Upper lobe of left lung (tissue), 4 donors: ENCODE data around the gene PVALEF.

Experiments
- POLR2A ChIP-seq, 4 donors: fragments of 450-650 bp; IDR thresholded peaks; one replicate each; pipeline ENCODE4 v1.5.1; 2016 to 2017; ENCODE audit warnings: antibody characterized with exemption in 4 of 4, mild to moderate bottlenecking in 2 of 4
- POLR2AphosphoS5 ChIP-seq, 2 donors: sonication (generic); formaldehyde crosslinking; IDR thresholded peaks; one replicate each; pipeline ENCODE4 v1.5.1; 2017; ENCODE audit warnings: antibody characterized with exemption in 2 of 2

DNA sequence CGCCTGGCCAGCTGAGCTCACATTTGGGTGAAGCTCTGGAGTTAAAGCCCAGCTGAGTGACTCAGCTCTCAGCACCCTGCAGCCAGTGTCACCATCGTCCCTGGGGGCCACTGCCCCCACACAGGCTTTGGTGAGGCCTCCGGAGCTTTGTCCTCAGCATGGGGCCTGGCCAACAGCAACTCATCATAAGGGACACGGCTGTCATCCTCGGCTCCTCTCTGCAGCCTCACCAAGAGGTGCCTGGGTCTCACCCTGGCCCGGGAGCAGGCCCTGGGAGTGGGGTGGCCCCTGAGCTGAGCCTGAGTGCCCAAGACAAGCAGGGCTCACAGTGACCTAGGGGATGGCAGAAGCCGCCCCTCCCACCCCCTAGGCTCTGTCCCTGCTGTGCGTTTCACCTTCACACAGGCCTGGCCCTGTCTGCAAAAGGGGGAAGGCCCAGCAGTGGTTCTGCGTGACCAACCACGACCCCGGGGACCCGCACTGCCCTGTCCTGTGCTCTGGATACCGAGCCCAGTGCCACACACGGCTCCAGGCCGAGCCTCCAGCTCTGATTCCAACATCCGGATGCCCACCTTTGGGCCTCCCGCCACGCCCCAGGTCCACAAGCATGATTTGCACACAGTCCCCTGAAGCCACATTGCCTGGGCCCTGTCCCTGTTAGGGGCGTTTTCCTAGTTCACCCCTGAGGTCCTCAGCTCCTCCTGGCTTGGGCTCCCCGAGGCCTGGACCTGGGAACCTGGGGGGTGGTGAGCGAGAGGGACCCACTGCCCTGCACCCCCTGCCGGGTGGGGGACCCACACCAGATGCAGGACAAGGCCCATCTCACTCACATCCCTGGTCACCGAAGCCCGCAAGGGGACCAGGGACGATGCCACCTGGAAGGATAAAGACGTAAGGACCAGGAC lies 22.5 kb downstream of the PVALEF start:
- TF ChIP-seq POLR2A (IDR thresholded peaks at IDR 0.05) (no peak), POLR2AphosphoS5 (IDR thresholded peaks at IDR 0.05) (no peak)
